ENCODE data around the gene SLC26A11.
A peak's percentile ranks its signal among the peaks of the same experiment; 100 is the strongest.
"Not testable (repeated sequence)": the region's sequence is repeated elsewhere in the genome, so short reads cannot be mapped to it uniquely, and the experiment has no call there.

The SLC26A11 gene

GRCh38 chr17:80245566-80246265 lies 25.5 kb downstream of the SLC26A11 start:
- DNase-seq = no peak

- no peak for DNase-seq
These were observed 26.0 kb downstream of the SLC26A11 start for GRCh38 chr17:80246266-80246681.

- DNase-seq = no peak
These were observed 26.5 kb downstream of the SLC26A11 start for GRCh38 chr17:80246726-80247125.

GRCh38 chr17:80247561-80247960 lies 27.3 kb downstream of the SLC26A11 start:
- DNase-seq = no peak

GRCh38 chr17:80248001-80248893 lies 28.0 kb downstream of the SLC26A11 start:
- DNase-seq = no peak

DNA sequence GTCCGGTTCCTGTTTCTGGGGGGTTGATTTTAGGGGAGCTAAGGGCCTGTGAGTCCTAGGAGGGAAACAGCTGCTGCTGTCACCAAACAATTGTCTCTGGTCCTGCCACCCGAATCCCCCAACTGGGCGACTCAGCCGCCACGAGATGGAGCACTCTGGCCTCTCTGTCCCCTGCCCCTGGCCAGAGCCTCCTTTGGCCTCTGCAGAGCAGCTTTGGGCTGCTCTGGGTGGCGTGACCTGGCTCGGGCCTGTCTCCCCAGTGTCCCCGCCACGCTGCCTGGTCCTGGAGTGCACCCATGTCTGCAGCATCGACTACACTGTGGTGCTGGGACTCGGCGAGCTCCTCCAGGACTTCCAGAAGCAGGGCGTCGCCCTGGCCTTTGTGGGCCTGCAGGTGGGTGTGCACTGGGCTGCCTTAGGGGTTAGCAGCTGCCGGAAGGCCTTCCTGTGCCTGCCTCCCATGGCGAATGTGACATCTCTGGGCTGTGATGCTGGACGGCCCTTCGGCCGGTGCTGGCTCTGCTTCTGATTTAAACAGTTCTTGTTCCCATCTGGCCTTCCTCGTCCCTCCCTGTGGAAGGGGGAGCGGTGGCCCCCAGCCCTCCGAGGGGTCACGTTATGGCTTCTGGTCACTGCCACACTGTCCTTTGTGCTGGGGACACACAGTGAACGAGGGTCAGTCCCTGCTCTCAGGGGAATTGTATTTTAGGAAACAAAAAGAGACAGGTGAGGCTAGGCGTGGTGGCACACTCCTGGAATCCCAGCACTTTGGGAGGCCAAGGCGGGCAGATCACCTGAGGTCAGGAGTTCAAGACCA lies 28.9 kb downstream of the SLC26A11 start:
- no peak for DNase-seq

DNA sequence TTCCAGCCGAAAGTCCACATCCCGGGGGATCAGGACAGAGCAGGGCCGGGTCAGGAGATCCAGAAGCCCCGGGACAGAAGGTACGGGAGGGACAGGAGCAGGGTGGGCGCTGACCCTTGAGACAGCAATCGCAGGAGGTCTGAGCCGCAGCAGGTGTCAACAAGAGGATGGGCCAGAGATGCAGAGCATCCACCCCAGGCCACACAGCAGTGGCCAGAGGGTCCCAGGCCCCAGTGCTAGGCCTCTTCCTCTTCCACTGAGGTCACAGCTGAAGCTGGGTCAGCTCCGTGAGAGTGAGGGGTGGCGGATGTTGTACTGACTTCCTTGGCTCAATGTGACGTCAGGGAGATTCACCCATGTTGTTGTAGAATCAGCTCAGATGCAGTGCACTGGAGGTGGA lies 31.7 kb downstream of the SLC26A11 start:
- DNase-seq = no peak

GRCh38 chr17:80252871-80253270 lies 32.6 kb downstream of the SLC26A11 start:
- peak; percentile 49 for DNase-seq

- no peak for DNase-seq
These were observed 33.6 kb downstream of the SLC26A11 start for GRCh38 chr17:80253631-80254395.

DNA sequence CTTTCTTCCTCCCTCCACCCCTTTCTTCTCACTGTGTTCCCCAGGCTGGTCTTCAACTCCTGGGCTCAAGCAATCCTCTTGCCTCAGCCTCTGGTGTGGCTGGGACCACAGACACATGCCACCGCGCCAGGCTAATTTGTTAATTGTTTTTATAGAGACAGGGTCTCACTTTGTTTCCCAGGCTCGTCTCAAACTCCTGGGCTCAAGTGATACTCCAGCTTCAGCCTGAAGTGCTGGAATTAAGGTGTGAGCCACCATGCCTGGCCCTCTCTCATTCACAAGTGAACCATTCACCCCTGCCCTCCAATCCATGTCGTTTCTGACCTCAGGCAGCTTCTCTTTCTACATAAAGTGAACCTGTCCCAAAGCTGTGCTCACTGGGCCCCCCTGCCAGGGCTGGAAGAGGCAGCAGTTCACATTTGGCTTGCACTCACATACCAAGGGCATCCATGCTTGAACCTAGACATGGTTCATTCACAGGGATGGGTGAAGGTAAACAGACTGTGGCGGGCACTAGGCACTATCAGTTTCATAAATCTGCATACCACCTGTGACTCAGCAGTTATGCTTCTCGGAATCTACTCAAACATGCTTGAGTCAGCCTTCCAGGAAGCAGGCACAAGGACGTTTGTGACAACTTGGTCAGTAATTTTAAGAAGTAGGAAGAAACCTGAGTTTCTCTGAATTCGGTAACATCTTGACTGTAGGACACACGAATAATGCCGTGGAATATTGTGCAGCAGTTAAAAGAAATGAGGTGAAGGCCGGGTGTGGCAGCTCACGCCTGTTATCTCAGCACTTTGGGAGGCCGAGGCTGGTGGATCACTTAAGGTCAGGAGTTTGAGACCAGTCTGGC lies 34.4 kb downstream of the SLC26A11 start:
- DNase-seq = peak; percentile 38

- no peak for DNase-seq
These were observed 35.8 kb downstream of the SLC26A11 start for GRCh38 chr17:80256034-80256350.

- no peak for DNase-seq
These were observed 37.5 kb downstream of the SLC26A11 start for GRCh38 chr17:80257716-80258213.

DNA sequence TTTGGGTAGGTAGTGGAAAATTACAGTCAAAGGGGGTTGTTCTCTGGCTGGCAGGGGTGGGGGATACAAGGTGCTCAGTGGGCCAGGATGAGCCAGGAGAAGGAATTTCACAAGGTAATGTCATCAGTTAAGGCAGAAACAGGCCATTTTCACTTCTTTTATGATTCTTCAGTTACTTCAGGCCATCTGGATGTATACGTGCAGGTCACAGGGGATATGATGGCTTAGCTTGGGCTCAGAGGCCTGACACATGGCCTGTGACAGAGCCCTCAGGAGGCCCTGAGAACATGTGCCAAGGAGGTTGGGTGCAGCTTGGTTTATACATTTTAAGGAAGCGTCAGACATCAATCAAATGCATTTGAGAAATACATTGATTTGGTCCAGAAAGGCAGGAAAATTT lies 38.1 kb downstream of the SLC26A11 start:
- not testable (repeated sequence) for DNase-seq

- no peak for DNase-seq
These were observed 39.3 kb downstream of the SLC26A11 start for GRCh38 chr17:80259457-80260068.

DNA sequence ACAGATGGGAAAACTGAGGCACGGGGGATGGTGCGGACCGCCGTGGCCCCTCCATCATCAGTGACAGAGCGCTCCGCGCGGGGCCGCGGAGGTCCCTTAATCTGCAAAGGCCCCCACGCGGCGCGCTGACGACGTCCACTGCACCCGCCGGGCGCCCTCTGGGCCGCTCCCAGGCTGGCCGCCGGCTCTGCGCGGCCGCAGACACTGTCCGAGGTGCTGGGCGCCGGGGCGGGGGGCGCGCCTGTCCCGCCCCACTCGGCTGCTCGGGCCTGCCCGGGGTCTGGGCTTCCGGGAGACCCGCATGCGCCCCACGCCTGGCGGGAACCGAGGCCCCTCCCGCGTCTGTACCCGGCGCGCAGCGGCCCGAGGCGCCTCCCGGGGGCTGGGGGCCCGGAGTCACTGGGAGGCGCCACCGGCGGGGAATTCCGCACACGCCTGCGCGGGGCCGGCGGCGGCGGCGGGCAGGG lies 39.9 kb downstream of the SLC26A11 start:
- no peak for DNase-seq

DNA sequence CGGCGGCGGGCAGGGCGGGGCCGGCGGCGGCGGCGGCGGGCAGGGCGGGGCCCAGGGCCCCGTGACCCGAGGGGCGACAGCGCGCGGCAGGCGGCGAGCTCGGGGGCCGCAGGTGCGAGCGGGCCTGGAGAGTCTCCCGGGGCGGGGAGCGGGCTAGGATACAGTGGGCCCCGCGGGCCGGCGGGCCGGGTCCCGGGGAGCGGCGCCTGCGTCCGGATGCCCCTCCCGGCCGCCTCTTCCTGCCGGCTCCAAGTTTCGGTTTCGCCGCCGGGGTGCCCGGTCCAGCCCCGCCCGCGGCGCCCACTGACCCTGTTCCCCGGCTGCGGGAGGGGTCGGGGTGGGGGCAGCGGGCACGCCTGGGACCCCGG lies 40.5 kb downstream of the SLC26A11 start, which contains the start of gene RNF213:
Gene RNF213, plus strand, starts transcription at position 62 of the 368 bp plus-strand sequence. CDS start 2,830 bp downstream, outside the sequence.
- peak; percentile 57 for DNase-seq

GRCh38 chr17:80261159-80261894 lies 41.1 kb downstream of the SLC26A11 start:
- DNase-seq = no peak

GRCh38 chr17:80261895-80262279 lies 41.7 kb downstream of the SLC26A11 start:
- DNase-seq = no peak

DNA sequence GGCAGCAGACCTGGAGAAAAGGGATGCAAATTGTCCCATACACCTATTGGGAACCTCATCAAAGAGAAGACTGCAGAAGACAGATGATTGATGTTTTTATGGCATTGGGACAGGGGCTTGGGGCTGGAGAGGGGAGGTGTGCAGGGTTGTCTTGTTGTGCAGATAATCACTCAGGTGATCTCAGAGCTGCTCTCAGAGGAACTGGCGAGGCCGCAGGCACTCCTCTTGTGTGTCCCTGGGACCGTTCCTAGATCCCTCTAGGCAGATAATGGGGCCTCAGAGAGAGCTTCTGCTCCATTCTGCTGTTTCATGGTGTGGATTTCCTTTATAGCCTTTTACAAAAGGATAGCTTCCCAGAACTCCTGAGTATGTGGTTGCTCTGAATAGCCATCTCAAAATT lies 42.1 kb downstream of the SLC26A11 start:
- no peak for DNase-seq

DNA sequence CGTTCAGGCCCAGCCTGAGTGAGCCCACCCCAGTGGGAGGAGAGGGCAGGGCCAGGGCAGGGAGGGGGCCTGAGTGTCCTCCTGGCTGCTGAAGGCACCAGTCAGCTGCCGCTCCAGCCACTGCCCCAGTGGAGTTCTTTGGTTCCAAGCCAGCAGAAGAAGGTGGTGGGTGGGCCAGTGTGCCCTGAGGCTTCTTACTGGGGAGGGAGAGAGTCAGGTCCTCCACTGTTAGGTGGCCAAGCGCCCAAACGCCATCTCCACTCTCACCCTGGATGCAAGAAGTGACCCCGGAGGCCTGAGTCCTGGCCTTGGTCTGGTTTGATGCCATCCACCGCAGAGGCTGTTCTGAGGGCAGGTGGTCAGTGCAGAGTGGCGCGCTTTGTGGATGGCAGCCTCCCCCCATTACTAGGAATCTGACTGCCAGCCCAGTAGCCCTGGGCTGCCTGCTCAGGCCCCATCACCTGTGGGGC lies 42.6 kb downstream of the SLC26A11 start:
- no peak for DNase-seq

All from NCI-H2171 (cell line).